ENCODE results near the gene FAM200B. TPM values are rescaled to one million over a fixed set of nuclear protein-coding genes. Genes with fewer than 3 reads are reported as not detected.

Gene FAM200B
- total RNA-seq, 6 experiments from 2014 or later: 26.0 to 36.2 (median 34.3) TPM

DNA sequence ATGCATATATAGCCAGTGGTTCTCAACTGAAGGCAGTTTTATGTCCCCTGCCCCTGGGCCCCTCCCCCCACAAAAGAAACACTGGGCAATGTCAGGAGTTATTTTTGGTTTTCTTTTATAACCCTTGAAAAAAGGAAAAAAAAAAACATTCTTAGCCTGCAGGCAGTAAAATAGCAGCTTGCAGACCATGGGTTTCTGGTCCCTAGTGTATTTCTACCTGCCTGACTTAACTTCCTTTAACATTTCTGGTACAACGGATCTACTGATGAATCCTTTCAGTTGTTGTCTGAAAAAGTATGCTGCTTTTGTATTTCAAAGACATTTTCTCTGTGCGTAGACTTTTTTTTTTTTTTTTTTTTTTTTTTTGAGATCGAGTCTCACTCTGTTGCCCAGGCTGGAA lies 11.1 kb upstream of the FAM200B start:
- TF ChIP-seq, protein P1, sequence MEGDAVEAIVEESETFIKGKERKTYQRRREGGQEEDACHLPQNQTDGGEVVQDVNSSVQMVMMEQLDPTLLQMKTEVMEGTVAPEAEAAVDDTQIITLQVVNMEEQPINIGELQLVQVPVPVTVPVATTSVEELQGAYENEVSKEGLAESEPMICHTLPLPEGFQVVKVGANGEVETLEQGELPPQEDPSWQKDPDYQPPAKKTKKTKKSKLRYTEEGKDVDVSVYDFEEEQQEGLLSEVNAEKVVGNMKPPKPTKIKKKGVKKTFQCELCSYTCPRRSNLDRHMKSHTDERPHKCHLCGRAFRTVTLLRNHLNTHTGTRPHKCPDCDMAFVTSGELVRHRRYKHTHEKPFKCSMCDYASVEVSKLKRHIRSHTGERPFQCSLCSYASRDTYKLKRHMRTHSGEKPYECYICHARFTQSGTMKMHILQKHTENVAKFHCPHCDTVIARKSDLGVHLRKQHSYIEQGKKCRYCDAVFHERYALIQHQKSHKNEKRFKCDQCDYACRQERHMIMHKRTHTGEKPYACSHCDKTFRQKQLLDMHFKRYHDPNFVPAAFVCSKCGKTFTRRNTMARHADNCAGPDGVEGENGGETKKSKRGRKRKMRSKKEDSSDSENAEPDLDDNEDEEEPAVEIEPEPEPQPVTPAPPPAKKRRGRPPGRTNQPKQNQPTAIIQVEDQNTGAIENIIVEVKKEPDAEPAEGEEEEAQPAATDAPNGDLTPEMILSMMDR (IDR thresholded peaks at IDR 0.05): no peak
- no peak for DNase-seq
- no peak overlapping the region for H3K27ac Mint-ChIP-seq
- no peaks in the 10 kb centered on the region for H3K27me3 Mint-ChIP-seq (ENCODE audit: insufficient read depth)
- H3K4me1 Mint-ChIP-seq (ENCODE audit: low read depth): peaks cover 26% of the 10 kb centered on the region
- H3K36me3 Mint-ChIP-seq (ENCODE audit: low read depth): peaks cover 30% of the 10 kb centered on the region
- H3K9me3 Mint-ChIP-seq: no peaks in the 10 kb centered on the region
- no peak overlapping the region for H3K4me3 Mint-ChIP-seq

DNA sequence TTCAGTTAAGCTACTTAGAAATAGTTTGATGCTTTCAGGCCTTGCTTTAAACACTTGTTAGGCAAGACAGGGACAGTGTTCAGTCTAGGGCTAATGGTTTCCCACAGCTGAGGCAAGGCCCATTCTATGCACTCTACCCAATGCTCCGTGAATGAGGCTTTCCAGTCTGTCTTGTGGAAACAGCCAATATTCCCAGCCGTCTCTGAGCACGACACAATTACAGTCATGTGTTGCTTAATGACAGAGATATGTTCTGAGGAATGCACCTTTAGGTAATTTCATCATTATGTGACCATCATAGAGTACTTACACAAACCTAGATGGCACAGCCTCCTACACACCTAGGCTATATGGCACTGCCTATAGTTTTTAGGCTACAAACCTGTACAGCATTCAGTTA lies 9.5 kb upstream of the FAM200B start:
- H3K27ac Mint-ChIP-seq: no peak overlapping the region
- TF ChIP-seq, protein P1 (IDR thresholded peaks at IDR 0.05): no peak
- DNase-seq: no peak
- peaks cover 24% of the 10 kb centered on the region for H3K4me1 Mint-ChIP-seq (ENCODE audit: low read depth)
- no peaks in the 10 kb centered on the region for H3K9me3 Mint-ChIP-seq
- no peak overlapping the region for H3K4me3 Mint-ChIP-seq
- peaks cover 24% of the 10 kb centered on the region for H3K36me3 Mint-ChIP-seq (ENCODE audit: low read depth)
- no peaks in the 10 kb centered on the region for H3K27me3 Mint-ChIP-seq (ENCODE audit: insufficient read depth)

GRCh38 chr4:15673337-15673736 lies 8.3 kb upstream of the FAM200B start:
- Mint-ChIP-seq H3K9me3 (no peaks in the 10 kb centered on the region), H3K36me3 (ENCODE audit: low read depth) (peaks cover 29% of the 10 kb centered on the region), H3K27me3 (ENCODE audit: insufficient read depth) (no peaks in the 10 kb centered on the region), H3K4me3 (no peak overlapping the region), H3K27ac (no peak overlapping the region; the same call in 1 of the 2 replicates), H3K4me1 (ENCODE audit: low read depth) (peaks cover 36% of the 10 kb centered on the region)
- DNase-seq: no peak
- TF ChIP-seq, protein P1 (IDR thresholded peaks at IDR 0.05): no peak

- TF ChIP-seq, protein P1 (IDR thresholded peaks at IDR 0.05): no peak
- Mint-ChIP-seq H3K9me3 (no peaks in the 10 kb centered on the region), H3K27ac (no peak overlapping the region), H3K4me1 (ENCODE audit: low read depth) (peaks cover 43% of the 10 kb centered on the region), H3K27me3 (ENCODE audit: insufficient read depth) (no peaks in the 10 kb centered on the region), H3K36me3 (ENCODE audit: low read depth) (peaks cover 29% of the 10 kb centered on the region), H3K4me3 (no peak overlapping the region)
- no peak for DNase-seq
Observed at GRCh38 chr4:15674046-15674445, 7.6 kb upstream of the FAM200B start.

DNA sequence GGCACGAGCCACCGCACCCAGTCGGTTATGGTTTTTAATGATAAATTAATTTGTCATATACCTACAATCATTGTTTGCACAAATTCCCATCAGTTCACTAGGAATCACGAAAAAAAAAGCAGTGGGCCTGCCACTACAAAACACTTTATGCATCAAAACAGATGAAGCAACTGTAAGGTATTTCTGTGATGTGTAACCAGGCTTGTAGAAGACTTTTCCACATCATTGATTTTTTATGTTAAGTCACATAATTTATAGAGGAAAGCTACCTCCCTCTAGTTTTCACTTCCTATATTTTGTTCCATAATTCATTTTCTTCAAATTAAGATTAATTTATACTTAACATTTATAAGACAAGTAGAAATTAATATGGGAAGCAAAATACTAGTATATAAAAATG lies 6.7 kb upstream of the FAM200B start:
- Mint-ChIP-seq H3K4me3 (no peak overlapping the region), H3K9me3 (peaks cover 1% of the 10 kb centered on the region; the same call in 1 of the 2 replicates), H3K27ac (no peak overlapping the region), H3K36me3 (ENCODE audit: low read depth) (peaks cover 33% of the 10 kb centered on the region), H3K4me1 (ENCODE audit: low read depth) (peaks cover 51% of the 10 kb centered on the region), H3K27me3 (ENCODE audit: insufficient read depth) (no peaks in the 10 kb centered on the region)
- TF ChIP-seq, protein P1 (IDR thresholded peaks at IDR 0.05): no peak
- no peak for DNase-seq

GRCh38 chr4:15675356-15675755 lies 6.3 kb upstream of the FAM200B start:
- H3K27me3 Mint-ChIP-seq (ENCODE audit: insufficient read depth): no peaks in the 10 kb centered on the region
- H3K9me3 Mint-ChIP-seq: peaks cover 4% of the 10 kb centered on the region; the same call in 1 of the 2 replicates
- TF ChIP-seq, protein P1 (IDR thresholded peaks at IDR 0.05): no peak
- H3K27ac Mint-ChIP-seq: no peak overlapping the region
- H3K36me3 Mint-ChIP-seq (ENCODE audit: low read depth): peaks cover 32% of the 10 kb centered on the region
- H3K4me3 Mint-ChIP-seq: no peak overlapping the region
- H3K4me1 Mint-ChIP-seq (ENCODE audit: low read depth): peaks cover 56% of the 10 kb centered on the region
- no peak for DNase-seq
